ENCODE data around the gene RPS3A. TPM values are rescaled to one million over a fixed set of nuclear protein-coding genes. Genes with fewer than 3 reads are reported as not detected.

Gene RPS3A
- total RNA-seq, 2 experiments from 2014 or later = 3,925 to 4,071 TPM

- H3K4me1 Mint-ChIP-seq (ENCODE audit: low read depth) = no peaks in the 10 kb centered on the region
Measured at GRCh38 chr4:151094290-151094751, 5.1 kb upstream of the RPS3A start.

GRCh38 chr4:151095142-151095541, 4.3 kb upstream of the RPS3A start:
- POLR2A ChIA-PET = no interaction called here
- no peaks in the 10 kb centered on the region for H3K9me3 ChIP-seq (ENCODE audit: control insufficient read depth in 1 of 2, insufficient read depth in 1 of 2, low read length in 2 of 2)

More at GRCh38 chr4:151094290-151094751, 5.1 kb upstream of the RPS3A start:
- POLR2A ChIA-PET = no interaction called here
- CTCF ChIA-PET = no interaction called here
- no peak for DNase-seq
- H3K9me3 Mint-ChIP-seq = no peaks in the 10 kb centered on the region
- Histone ChIP-seq H3K4me3 (ENCODE audit: low read length) (no peak overlapping the region), H3K27ac (ENCODE audit: low read depth in 1 of 2, low read length in 2 of 2) (no peak overlapping the region), H3K27me3 (ENCODE audit: control insufficient read depth in 1 of 2, insufficient read depth in 2 of 2, low read length in 2 of 2) (no peaks in the 10 kb centered on the region), H3K9me3 (ENCODE audit: control insufficient read depth in 1 of 2, insufficient read depth in 1 of 2, low read length in 2 of 2) (no peaks in the 10 kb centered on the region), H3K36me3 (ENCODE audit: insufficient read depth, low read length) (no peaks in the 10 kb centered on the region), H3K4me1 (ENCODE audit: insufficient read depth, low read length) (peaks cover 10% of the 10 kb centered on the region)
- no peaks in the 10 kb centered on the region for H3K27me3 Mint-ChIP-seq
- intact Hi-C loops (cut with DNase I, micrococcal nuclease) = no loop called here
- H3K4me3 Mint-ChIP-seq = no peak overlapping the region
- H3K27ac Mint-ChIP-seq = no peak overlapping the region
- ATAC-seq (ENCODE audit: poor library complexity) = no peak
- TF ChIP-seq CTCF (IDR thresholded peaks at IDR 0.05) = no peak
- H3K36me3 Mint-ChIP-seq (ENCODE audit: low read depth) = peaks cover 3% of the 10 kb centered on the region

GRCh38 chr4:151097759-151098158, 1.7 kb upstream of the RPS3A start:
- H3K4me1 ChIP-seq (ENCODE audit: insufficient read depth, low read length) = peaks cover 26% of the 10 kb centered on the region
- Mint-ChIP-seq H3K4me1 (ENCODE audit: low read depth) (peaks cover 28% of the 10 kb centered on the region), H3K4me3 (peak overlapping the region; percentile 87), H3K27me3 (no peaks in the 10 kb centered on the region), H3K36me3 (ENCODE audit: low read depth) (peaks cover 38% of the 10 kb centered on the region), H3K9me3 (no peaks in the 10 kb centered on the region), H3K27ac (peak overlapping the region; percentile 88)
- H3K4me3 ChIP-seq (ENCODE audit: low read length) = no peak overlapping the region
- intact Hi-C loops (cut with DNase I, micrococcal nuclease) = loop anchor here in 1 of 2 experiments (2.0 to 5.0 kb wide), 4 partner anchors 310 to 1681 kb away; partner anchors contain the start of genes ARFIP1, FBXW7, FHIP1A and GATB
- ChIA-PET POLR2A (interaction anchor here (1.3 to 4.4 kb wide), 2 partner anchors 20 to 82 kb away, joined by 3 to 78 read pairs; partner anchors contain the start of gene LRBA), CTCF (no interaction called here)
- no peaks in the 10 kb centered on the region for H3K9me3 ChIP-seq (ENCODE audit: control insufficient read depth in 1 of 2, insufficient read depth in 1 of 2, low read length in 2 of 2)
- H3K27me3 ChIP-seq (ENCODE audit: control insufficient read depth in 1 of 2, insufficient read depth in 2 of 2, low read length in 2 of 2) = no peaks in the 10 kb centered on the region
- no peak for ATAC-seq (ENCODE audit: poor library complexity)
- H3K27ac ChIP-seq (ENCODE audit: low read depth in 1 of 2, low read length in 2 of 2) = no peak overlapping the region
- no peak for DNase-seq
- H3K36me3 ChIP-seq (ENCODE audit: insufficient read depth, low read length) = peaks cover 23% of the 10 kb centered on the region
- TF ChIP-seq CTCF (IDR thresholded peaks at IDR 0.05) = no peak

More at GRCh38 chr4:151095142-151095541, 4.3 kb upstream of the RPS3A start:
- ATAC-seq (ENCODE audit: poor library complexity) = no peak
- CTCF ChIA-PET = no interaction called here
- Histone ChIP-seq H3K27ac (ENCODE audit: low read depth in 1 of 2, low read length in 2 of 2) (no peak overlapping the region), H3K36me3 (ENCODE audit: insufficient read depth, low read length) (no peaks in the 10 kb centered on the region), H3K27me3 (ENCODE audit: control insufficient read depth in 1 of 2, insufficient read depth in 2 of 2, low read length in 2 of 2) (no peaks in the 10 kb centered on the region), H3K4me1 (ENCODE audit: insufficient read depth, low read length) (peaks cover 10% of the 10 kb centered on the region), H3K4me3 (ENCODE audit: low read length) (no peak overlapping the region)
- peaks cover 3% of the 10 kb centered on the region for H3K4me1 Mint-ChIP-seq (ENCODE audit: low read depth)
- TF ChIP-seq CTCF (IDR thresholded peaks at IDR 0.05) = no peak
- H3K36me3 Mint-ChIP-seq (ENCODE audit: low read depth) = peaks cover 12% of the 10 kb centered on the region
- no peak overlapping the region for H3K4me3 Mint-ChIP-seq
- no peaks in the 10 kb centered on the region for H3K9me3 Mint-ChIP-seq
- intact Hi-C loops (cut with DNase I, micrococcal nuclease) = loop anchor here in 1 of 2 experiments (5.0 kb wide), 2 partner anchors 312 to 667 kb away; partner anchors contain the start of genes FHIP1A and GATB
- no peaks in the 10 kb centered on the region for H3K27me3 Mint-ChIP-seq
- no peak for DNase-seq
- no peak overlapping the region for H3K27ac Mint-ChIP-seq
